Uterus (tissue), 2 donors: ENCODE results near the gene SHOC2.
A peak's percentile ranks its signal among the peaks of the same experiment; 100 is the strongest.

Experiments used
- CTCF ChIP-seq, 4 experiments: fragments of 200-600 bp in 2 of 4; fragments of 450-650 bp in 2 of 4; sonication (generic) in 2 of 4; IDR thresholded peaks; one replicate each; pipeline ENCODE4 v1.5.1; 2016 to 2019; ENCODE audit warnings: antibody characterized with exemption in 4 of 4, mild to moderate bottlenecking in 2 of 4, moderate library complexity in 1 of 4
- POLR2A ChIP-seq, 2 donors: fragments of 450-650 bp; IDR thresholded peaks; one replicate each; pipeline ENCODE4 v1.6.1; 2016; ENCODE audit warnings: antibody characterized with exemption in 2 of 2, mild to moderate bottlenecking in 1 of 2, moderate library complexity in 1 of 2

GRCh38 chr10:110918269-110918642 is 1.1 kb upstream of the SHOC2 start:
- TF ChIP-seq CTCF (IDR thresholded peaks at IDR 0.05) (peak in 1 of 4 experiments; percentile 26), POLR2A (IDR thresholded peaks at IDR 0.05) (no peak)
